ENCODE data around the gene RPS21. TPM values are rescaled to one million over a fixed set of nuclear protein-coding genes. Genes with fewer than 3 reads are reported as not detected.
"Not testable (repeated sequence)": the region's sequence is repeated elsewhere in the genome, so short reads cannot be mapped to it uniquely, and the experiment has no call there.

The RPS21 gene
- total and polyA plus RNA-seq, 2 experiments from 2014 or later: 639 to 1,039 TPM

GRCh38 chr20:62370807-62371587 lies 15.9 kb upstream of the RPS21 start:
- 50 to 53% methylated on average over 18 of the region's 18 CpGs for WGBS, 2 experiments (ENCODE audit: low coverage in 1 of 2, low lambda C conversion rate in 2 of 2, missing lambda C conversion rate in 2 of 2)
- Histone ChIP-seq H3K9ac (no peak overlapping the region), H3K9me3 (ENCODE audit: low read depth) (no peaks in the 10 kb centered on the region), H4K20me1 (ENCODE audit: insufficient read depth) (no peaks in the 10 kb centered on the region), H3K36me3 (ENCODE audit: low read depth) (no peaks in the 10 kb centered on the region), H2AFZ (no peak overlapping the region), H3K27me3 (replicated peaks; ENCODE audit: insufficient read depth) (peaks cover 4% of the 10 kb centered on the region; the same call in 1 of the 2 replicates), H3K4me1 (ENCODE audit: insufficient read depth) (peaks cover 21% of the 10 kb centered on the region), H3K9me2 (ENCODE audit: insufficient read depth) (no peaks in the 10 kb centered on the region), H3K79me2 (ENCODE audit: insufficient read depth) (no peaks in the 10 kb centered on the region), H3K4me3 (no peak overlapping the region), H3K4me2 (ENCODE audit: unreplicated experiment) (no peak overlapping the region), H3F3A (ENCODE audit: insufficient read depth) (no peaks in the 10 kb centered on the region), H3K27ac (no peak overlapping the region)
- no peak for DNase-seq
- in situ Hi-C loops (cut with MboI): no loop called here
- no peak for TF ChIP-seq EZH2 (IDR thresholded peaks at IDR 0.05; ENCODE audit: insufficient read depth, poor library complexity, severe bottlenecking)

- Histone ChIP-seq H2AFZ (no peak overlapping the region), H3K79me2 (ENCODE audit: insufficient read depth) (no peaks in the 10 kb centered on the region)
Measured at GRCh38 chr20:62371588-62372041, 15.3 kb upstream of the RPS21 start.

GRCh38 chr20:62372042-62372993 lies 14.6 kb upstream of the RPS21 start:
- peaks cover 21% of the 10 kb centered on the region for H3K4me1 ChIP-seq (ENCODE audit: insufficient read depth)
- H3K27ac ChIP-seq: no peak overlapping the region
- TF ChIP-seq EZH2 (IDR thresholded peaks at IDR 0.05; ENCODE audit: insufficient read depth, poor library complexity, severe bottlenecking) (no peak), EZH2phosphoT487 (IDR thresholded peaks at IDR 0.05; ENCODE audit: insufficient read depth, low read depth) (no peak)

More at GRCh38 chr20:62371588-62372041, 15.3 kb upstream of the RPS21 start:
- H3K36me3 ChIP-seq (ENCODE audit: low read depth): no peaks in the 10 kb centered on the region
- no peaks in the 10 kb centered on the region for H3K27me3 ChIP-seq (replicated peaks; ENCODE audit: insufficient read depth)
- H3K27ac ChIP-seq: no peak overlapping the region
- no peaks in the 10 kb centered on the region for H4K20me1 ChIP-seq (ENCODE audit: insufficient read depth)
- DNase-seq: no peak
- H3K9ac ChIP-seq: no peak overlapping the region
- TF ChIP-seq EZH2phosphoT487 (IDR thresholded peaks at IDR 0.05; ENCODE audit: insufficient read depth, low read depth) (no peak), EZH2 (IDR thresholded peaks at IDR 0.05; ENCODE audit: insufficient read depth, poor library complexity, severe bottlenecking) (no peak)
- H3K9me2 ChIP-seq (ENCODE audit: insufficient read depth): no peaks in the 10 kb centered on the region
- no peak overlapping the region for H3K4me2 ChIP-seq (ENCODE audit: unreplicated experiment)
- no peak overlapping the region for H3K4me3 ChIP-seq
- H3K9me3 ChIP-seq (ENCODE audit: low read depth): no peaks in the 10 kb centered on the region
- no peaks in the 10 kb centered on the region for H3F3A ChIP-seq (ENCODE audit: insufficient read depth)
- 72 to 81% methylated on average over 5 to 8 of the region's 8 CpGs for WGBS, 2 experiments (ENCODE audit: low coverage in 1 of 2, low lambda C conversion rate in 2 of 2, missing lambda C conversion rate in 2 of 2)
- peaks cover 21% of the 10 kb centered on the region for H3K4me1 ChIP-seq (ENCODE audit: insufficient read depth)
- in situ Hi-C loops (cut with MboI): no loop called here

GRCh38 chr20:62373631-62374179 lies 13.2 kb upstream of the RPS21 start:
- WGBS, 2 experiments (ENCODE audit: low coverage in 1 of 2, low lambda C conversion rate in 2 of 2, missing lambda C conversion rate in 2 of 2): 81 to 83% methylated on average over 18 to 33 of the region's 40 CpGs
- not testable (repeated sequence) for H3K4me3 ChIP-seq

More at GRCh38 chr20:62372042-62372993, 14.6 kb upstream of the RPS21 start:
- 71 to 74% methylated on average over 27 to 29 of the region's 29 CpGs for WGBS, 2 experiments (ENCODE audit: low coverage in 1 of 2, low lambda C conversion rate in 2 of 2, missing lambda C conversion rate in 2 of 2)
- Histone ChIP-seq H3K9me3 (ENCODE audit: low read depth) (no peaks in the 10 kb centered on the region), H3K4me3 (no peak overlapping the region), H3K9me2 (ENCODE audit: insufficient read depth) (no peaks in the 10 kb centered on the region), H2AFZ (no peak overlapping the region), H3K4me2 (ENCODE audit: unreplicated experiment) (no peak overlapping the region), H3K27me3 (replicated peaks; ENCODE audit: insufficient read depth) (no peaks in the 10 kb centered on the region), H3F3A (ENCODE audit: insufficient read depth) (no peaks in the 10 kb centered on the region), H3K79me2 (ENCODE audit: insufficient read depth) (no peaks in the 10 kb centered on the region), H3K36me3 (ENCODE audit: low read depth) (no peaks in the 10 kb centered on the region), H4K20me1 (ENCODE audit: insufficient read depth) (no peaks in the 10 kb centered on the region), H3K9ac (no peak overlapping the region)
- no peak for DNase-seq
- in situ Hi-C loops (cut with MboI): no loop called here

More at GRCh38 chr20:62373631-62374179, 13.2 kb upstream of the RPS21 start:
- H4K20me1 ChIP-seq (ENCODE audit: insufficient read depth); H3K79me2 ChIP-seq (ENCODE audit: insufficient read depth); H3K4me2 ChIP-seq (ENCODE audit: unreplicated experiment); H3K27ac ChIP-seq; H3K9me3 ChIP-seq (ENCODE audit: low read depth); H3K9me2 ChIP-seq (ENCODE audit: insufficient read depth); H3K9ac ChIP-seq; H3K36me3 ChIP-seq (ENCODE audit: low read depth); H2AFZ ChIP-seq; in situ Hi-C loops (cut with MboI); DNase-seq; H3F3A ChIP-seq (ENCODE audit: insufficient read depth); H3K27me3 ChIP-seq (replicated peaks; ENCODE audit: insufficient read depth): not testable (repeated sequence)
- H3K4me1 ChIP-seq (ENCODE audit: insufficient read depth): peaks cover 15% of the 10 kb centered on the region

Measured in GM23248 (cell line).